Occipital lobe (tissue), 2 donors: ENCODE data around the gene NLGN4Y. TPM values are rescaled to one million over a fixed set of nuclear protein-coding genes. Genes with fewer than 3 reads are reported as not detected.

Experiments
- DNase-seq: peaks from one replicate; lab custom pipeline; 2025; lab: John Stamatoyannopoulos, UW
- total RNA-seq: library from RNA; depleted of rRNA; stranded (reverse); fragments of >200 nt; gene quantifications from one replicate; pipeline ENCODE4 v1.2.3, GENCODE V29; 2014

The NLGN4Y gene
- total RNA-seq, 1 donor from 2014 or later, result 0.16 TPM

- DNase-seq, result no peak
Observed at GRCh38 chrY:14644157-14644952, 120.0 kb downstream of the NLGN4Y start.

- DNase-seq, result no peak
Observed at GRCh38 chrY:14679181-14679580, 154.9 kb downstream of the NLGN4Y start.

- DNase-seq, result no peak
Observed at GRCh38 chrY:14694543-14694942, 170.2 kb downstream of the NLGN4Y start.

- no peak for DNase-seq
Observed at GRCh38 chrY:14708158-14708557, 183.8 kb downstream of the NLGN4Y start.

- DNase-seq, result no peak
Observed at GRCh38 chrY:14741596-14741995, 217.3 kb downstream of the NLGN4Y start.

- no peak for DNase-seq
Observed at GRCh38 chrY:14748329-14748728, 224.0 kb downstream of the NLGN4Y start.

- DNase-seq, result no peak
Observed at GRCh38 chrY:14755571-14755970, 231.2 kb downstream of the NLGN4Y start.

- DNase-seq, result no peak
Observed at GRCh38 chrY:14762903-14763302, 238.6 kb downstream of the NLGN4Y start.

- peak; percentile 0 for DNase-seq
Observed at GRCh38 chrY:14763600-14763999, 239.3 kb downstream of the NLGN4Y start.

- DNase-seq, result no peak
Observed at GRCh38 chrY:14778208-14778607, 253.9 kb downstream of the NLGN4Y start.

GRCh38 chrY:14793104-14793503 is 268.8 kb downstream of the NLGN4Y start:
- no peak for DNase-seq

- DNase-seq, result no peak
Observed at GRCh38 chrY:14793674-14794073, 269.3 kb downstream of the NLGN4Y start.

- no peak for DNase-seq
Observed at GRCh38 chrY:14798010-14798409, 273.7 kb downstream of the NLGN4Y start.

- DNase-seq, result no peak
Observed at GRCh38 chrY:14801096-14801495, 276.8 kb downstream of the NLGN4Y start.

GRCh38 chrY:14802125-14802524 is 277.8 kb downstream of the NLGN4Y start:
- DNase-seq, result no peak

GRCh38 chrY:14804041-14804440 is 279.7 kb downstream of the NLGN4Y start:
- DNase-seq, result no peak

GRCh38 chrY:14818452-14818851 is 294.1 kb downstream of the NLGN4Y start:
- no peak for DNase-seq

- peak; percentile 0 for DNase-seq
Observed at GRCh38 chrY:14822201-14822600, 297.9 kb downstream of the NLGN4Y start.

- DNase-seq, result no peak
Observed at GRCh38 chrY:14822906-14823305, 298.6 kb downstream of the NLGN4Y start.

- no peak for DNase-seq
Observed at GRCh38 chrY:14824583-14824982, 300.3 kb downstream of the NLGN4Y start.

- DNase-seq, result no peak
Observed at GRCh38 chrY:14825728-14826127, 301.4 kb downstream of the NLGN4Y start.

- DNase-seq, result no peak
Observed at GRCh38 chrY:14828531-14828930, 304.2 kb downstream of the NLGN4Y start.

GRCh38 chrY:14829366-14829885 is 305.1 kb downstream of the NLGN4Y start:
- DNase-seq, result peak; percentile 19
